Left lung (tissue), 10 donors: Measurements from ENCODE around the gene AMD1. TPM values are rescaled to one million over a fixed set of nuclear protein-coding genes. Genes with fewer than 3 reads are reported as not detected.

Source experiments
- ATAC-seq: fragments of 200-7000 bp; cut with Tn5 transposase; one replicate; pipeline ENCODE4 v1.9.1; 2020; ENCODE audit warnings: moderate library complexity
- DNase-seq, 4 donors: peaks; one replicate each; pipeline ENCODE4 v3.0.0-alpha.2; 2013 to 2020
- H3K27ac ChIP-seq, 2 donors: fragments of 200-600 bp; sonication (generic) in 1 of 2; one replicate each; pipeline versions ENCODE4 v1.5.0 to v1.8.0; 2020 to 2021
- H3K27me3 ChIP-seq, 2 donors: fragments of 200-600 bp; sonication (generic) in 1 of 2; one replicate each; pipeline versions ENCODE4 v1.5.0 to v1.8.0; 2020 to 2021
- H3K36me3 ChIP-seq, 2 donors: fragments of 200-600 bp; sonication (generic) in 1 of 2; one replicate each; pipeline versions ENCODE4 v1.5.0 to v1.8.0; 2020 to 2021
- H3K4me1 ChIP-seq, 2 donors: fragments of 200-600 bp; one replicate each; pipeline ENCODE4 v1.8.0; 2021
- H3K4me3 ChIP-seq, 2 donors: fragments of 200-600 bp; sonication (generic) in 1 of 2; one replicate each; pipeline versions ENCODE4 v1.5.0 to v1.8.0; 2020 to 2021; ENCODE audit warnings: mild to moderate bottlenecking in 1 of 2
- H3K9me3 ChIP-seq, 2 donors: fragments of 200-600 bp; sonication (generic) in 1 of 2; one replicate each; pipeline versions ENCODE4 v1.5.0 to v1.8.0; 2020 to 2021
- intact Hi-C, 2 donors: fragments of 100-400 bp; cut with DNase I; formaldehyde crosslinking; loops; one replicate each; pipeline versions ENCODE4 v1.11.2 to v1.14.2; 2022
- polyA plus RNA-seq, 6 donors: library from polyadenylated mRNA; unstranded; fragments of 120-200 nt; gene quantifications; one replicate each; pipeline ENCODE4 v1.2.1, GENCODE V29; 2013; ENCODE audit not compliant: insufficient read length in 6 of 6
- total RNA-seq, 2 donors: library from RNA; stranded (reverse); fragmentation: NEBNext Ultra II Directional; extraction: Animal tissue kit (Norgen Biotek cat#: 25700); gene quantifications; one replicate each; pipeline ENCODE4 v1.2.1, GENCODE V29; 2021
- TF ChIP-seq, protein P1 (sequence below), 2 donors: fragments of 200-600 bp; sonication (generic) in 1 of 2; IDR thresholded peaks; one replicate each; pipeline versions ENCODE4 v1.5.0 to v1.8.0; 2021; ENCODE audit warnings: antibody characterized with exemption in 2 of 2
- donor health status: DM: no; HTN: yes; CAD: no.
- donor health status: DM: no; HTN: no; CAD: no.

Gene AMD1
- total and polyA plus RNA-seq, 8 donors, result 45.4 to 99.9 (median 58.7) TPM

GRCh38 chr6:110886555-110887167 lies 12.1 kb downstream of the AMD1 start:
- DNase-seq (no peak), ATAC-seq (no peak)
- no peak overlapping the region for H3K4me3 ChIP-seq
- TF ChIP-seq, protein P1, sequence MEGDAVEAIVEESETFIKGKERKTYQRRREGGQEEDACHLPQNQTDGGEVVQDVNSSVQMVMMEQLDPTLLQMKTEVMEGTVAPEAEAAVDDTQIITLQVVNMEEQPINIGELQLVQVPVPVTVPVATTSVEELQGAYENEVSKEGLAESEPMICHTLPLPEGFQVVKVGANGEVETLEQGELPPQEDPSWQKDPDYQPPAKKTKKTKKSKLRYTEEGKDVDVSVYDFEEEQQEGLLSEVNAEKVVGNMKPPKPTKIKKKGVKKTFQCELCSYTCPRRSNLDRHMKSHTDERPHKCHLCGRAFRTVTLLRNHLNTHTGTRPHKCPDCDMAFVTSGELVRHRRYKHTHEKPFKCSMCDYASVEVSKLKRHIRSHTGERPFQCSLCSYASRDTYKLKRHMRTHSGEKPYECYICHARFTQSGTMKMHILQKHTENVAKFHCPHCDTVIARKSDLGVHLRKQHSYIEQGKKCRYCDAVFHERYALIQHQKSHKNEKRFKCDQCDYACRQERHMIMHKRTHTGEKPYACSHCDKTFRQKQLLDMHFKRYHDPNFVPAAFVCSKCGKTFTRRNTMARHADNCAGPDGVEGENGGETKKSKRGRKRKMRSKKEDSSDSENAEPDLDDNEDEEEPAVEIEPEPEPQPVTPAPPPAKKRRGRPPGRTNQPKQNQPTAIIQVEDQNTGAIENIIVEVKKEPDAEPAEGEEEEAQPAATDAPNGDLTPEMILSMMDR (IDR thresholded peaks at IDR 0.05), result no peak
- intact Hi-C loops, result no loop called here
- H3K4me1 ChIP-seq, result peaks cover 11 to 61% of the 10 kb centered on the region in 2 donors
- H3K27me3 ChIP-seq, result no peaks in the 10 kb centered on the region
- no peak overlapping the region for H3K27ac ChIP-seq
- peaks cover 0 to 38% of the 10 kb centered on the region in 2 donors for H3K36me3 ChIP-seq
- H3K9me3 ChIP-seq, result no peaks in the 10 kb centered on the region

GRCh38 chr6:110890288-110890687 lies 15.7 kb downstream of the AMD1 start:
- no peak for DNase-seq
- H3K4me3 ChIP-seq, result no peak overlapping the region
- H3K27me3 ChIP-seq, result no peaks in the 10 kb centered on the region
- H3K27ac ChIP-seq, result no peak overlapping the region
- TF ChIP-seq, protein P1 (IDR thresholded peaks at IDR 0.05), result no peak
- H3K9me3 ChIP-seq, result no peaks in the 10 kb centered on the region
- intact Hi-C loops, result no loop called here
- H3K4me1 ChIP-seq, result peaks cover 0 to 25% of the 10 kb centered on the region in 2 donors
- ATAC-seq, result no peak
- H3K36me3 ChIP-seq, result peaks cover 5 to 74% of the 10 kb centered on the region in 2 donors

DNA sequence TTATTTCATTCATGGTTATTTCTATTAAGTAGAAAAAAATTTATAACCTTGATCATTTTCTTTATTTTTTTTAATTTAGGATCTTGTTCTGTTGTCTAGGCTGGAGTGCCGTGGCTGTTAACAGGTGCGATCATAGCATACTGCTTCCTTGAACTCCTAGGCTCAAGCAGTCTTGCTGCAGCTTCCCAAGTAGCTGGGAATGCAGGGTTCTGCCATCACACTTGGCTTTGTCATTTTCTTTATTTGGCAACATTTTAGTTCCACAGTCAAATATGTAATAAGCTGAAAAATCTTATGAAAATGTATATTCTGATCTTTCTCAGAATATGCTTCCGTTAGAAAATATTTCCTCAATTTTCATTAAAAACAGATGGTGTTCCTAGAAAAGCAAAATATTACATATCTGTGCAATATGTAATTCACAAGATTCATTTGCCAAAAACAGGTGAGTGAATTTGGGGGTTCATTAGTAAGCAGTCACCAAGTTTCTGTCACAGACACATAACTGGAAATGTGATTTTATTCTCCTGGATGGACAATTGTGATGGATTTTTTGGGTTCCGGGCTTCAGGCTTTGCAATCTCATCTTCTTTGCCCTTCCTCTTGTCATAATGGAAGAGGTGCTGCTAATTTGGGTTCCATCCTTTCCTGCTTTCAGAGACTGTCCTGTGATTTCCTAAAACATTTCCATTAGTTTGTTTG lies 21.5 kb downstream of the AMD1 start:
- Histone ChIP-seq H3K27ac (no peak overlapping the region), H3K27me3 (no peaks in the 10 kb centered on the region), H3K4me3 (no peak overlapping the region), H3K4me1 (no peaks in the 10 kb centered on the region), H3K9me3 (no peaks in the 10 kb centered on the region), H3K36me3 (peaks cover 9 to 97% of the 10 kb centered on the region in 2 donors)
- intact Hi-C loops, result no loop called here
- DNase-seq, result no peak
- TF ChIP-seq, protein P1 (IDR thresholded peaks at IDR 0.05), result no peak
- ATAC-seq, result no peak

- peaks cover 9 to 89% of the 10 kb centered on the region in 2 donors for H3K36me3 ChIP-seq
Observed at GRCh38 chr6:110897433-110897832, 22.8 kb downstream of the AMD1 start.

GRCh38 chr6:110898111-110898510 lies 23.5 kb downstream of the AMD1 start:
- ATAC-seq (no peak), DNase-seq (no peak)
- H3K4me1 ChIP-seq, result no peaks in the 10 kb centered on the region
- H3K36me3 ChIP-seq, result peaks cover 9 to 82% of the 10 kb centered on the region in 2 donors
- H3K9me3 ChIP-seq, result no peaks in the 10 kb centered on the region
- TF ChIP-seq, protein P1 (IDR thresholded peaks at IDR 0.05), result no peak
- H3K27me3 ChIP-seq, result no peaks in the 10 kb centered on the region
- no peak overlapping the region for H3K4me3 ChIP-seq
- no peak overlapping the region for H3K27ac ChIP-seq
- intact Hi-C loops, result no loop called here

More at GRCh38 chr6:110897433-110897832, 22.8 kb downstream of the AMD1 start:
- Histone ChIP-seq H3K9me3 (no peaks in the 10 kb centered on the region), H3K4me3 (no peak overlapping the region), H3K4me1 (no peaks in the 10 kb centered on the region), H3K27ac (no peak overlapping the region), H3K27me3 (no peaks in the 10 kb centered on the region)
- ATAC-seq (no peak), DNase-seq (no peak)
- TF ChIP-seq, protein P1 (IDR thresholded peaks at IDR 0.05), result no peak
- intact Hi-C loops, result no loop called here
